Keratinocyte (primary cell): ENCODE measurements around the gene PAQR5. TPM values are rescaled to one million over a fixed set of nuclear protein-coding genes. Genes with fewer than 3 reads are reported as not detected.

Experiments
- DNase-seq: peaks from one replicate; pipeline ENCODE4 v3.0.0-alpha.2; 2011; ENCODE audit warnings: low read depth, missing footprints, low spot score
- FAIRE-seq: peaks from 2 replicates; lab custom pipeline; 2011; peaks lifted over from hg19 to GRCh38; lab: Jason Lieb, UNC
- H2AFZ ChIP-seq: 2 replicates; pipeline ENCODE4 v1.6.0; 2012; ENCODE audit warnings: low read length, control low read depth, inconsistent platforms; ENCODE audit not compliant: control insufficient read depth
- H3K27ac ChIP-seq: 2 replicates; pipeline ENCODE4 v1.5.1; 2011; ENCODE audit warnings: low read length; ENCODE audit not compliant: control insufficient read depth, insufficient read depth
- H3K27me3 ChIP-seq: 3 replicates; pipeline ENCODE4 v1.6.0; 2011; ENCODE audit warnings: low read length; ENCODE audit not compliant: control insufficient read depth, insufficient read depth; ENCODE audit errors: extremely low read depth
- H3K36me3 ChIP-seq, 2 experiments: 2 replicates in 1 of 2; 3 replicates in 1 of 2; pipeline ENCODE4 v1.5.1; 2011; ENCODE audit warnings: low read length in 2 of 2, mild to moderate bottlenecking in 1 of 2; ENCODE audit not compliant: control insufficient read depth in 2 of 2, insufficient read depth in 2 of 2; ENCODE audit errors: extremely low read depth in 1 of 2
- H3K4me1 ChIP-seq: 3 replicates; pipeline ENCODE4 v1.5.1; 2011; ENCODE audit warnings: low read length; ENCODE audit not compliant: control insufficient read depth, insufficient read depth; ENCODE audit errors: extremely low read depth
- H3K4me2 ChIP-seq: 3 replicates; pipeline ENCODE4 v1.6.0; 2011; ENCODE audit warnings: low read depth, low read length; ENCODE audit not compliant: control insufficient read depth, insufficient read depth; ENCODE audit errors: extremely low read depth
- H3K4me3 ChIP-seq, 3 experiments: fragments of 200-600 bp in 1 of 3; sonication (generic) in 1 of 3; 2 replicates in 2 of 3; 3 replicates in 1 of 3; pipeline ENCODE4 v1.5.1; 2011 to 2016; ENCODE audit warnings: low read length in 3 of 3, mild to moderate bottlenecking in 3 of 3, control low read depth in 2 of 3, inconsistent platforms in 1 of 3, low read depth in 1 of 3, mixed read lengths in 1 of 3, mixed run types in 1 of 3, moderate library complexity in 1 of 3; ENCODE audit not compliant: control insufficient read depth in 2 of 3, insufficient read depth in 2 of 3; ENCODE audit errors: extremely low read depth in 1 of 3
- H3K79me2 ChIP-seq: 2 replicates; pipeline ENCODE4 v1.6.0; 2012; ENCODE audit warnings: low read length; ENCODE audit not compliant: control insufficient read depth, insufficient read depth
- H3K9ac ChIP-seq: 3 replicates; pipeline ENCODE4 v1.6.0; 2011; ENCODE audit warnings: low read length; ENCODE audit not compliant: control insufficient read depth, insufficient read depth; ENCODE audit errors: extremely low read depth
- H3K9me1 ChIP-seq: 3 replicates; pipeline ENCODE4 v1.6.0; 2011; ENCODE audit warnings: low read length; ENCODE audit not compliant: control insufficient read depth, insufficient read depth; ENCODE audit errors: extremely low read depth
- H3K9me3 ChIP-seq: 2 replicates; pipeline ENCODE4 v1.5.1; 2012; ENCODE audit warnings: low read depth, low read length; ENCODE audit not compliant: control insufficient read depth
- H4K20me1 ChIP-seq: 3 replicates; pipeline ENCODE4 v1.6.0; 2011; ENCODE audit warnings: low read length; ENCODE audit not compliant: control insufficient read depth, insufficient read depth; ENCODE audit errors: extremely low read depth
- EZH2 ChIP-seq: IDR thresholded peaks from one replicate; pipeline ENCODE4 v1.6.1; 2012; ENCODE audit warnings: inconsistent platforms, mild to moderate bottlenecking, low read length, moderate library complexity
- dilution Hi-C: fragments of 300-500 bp; cut with MboI; formaldehyde crosslinking; loops from one replicate; pipeline ENCODE4 v1.7.0; 2020; ENCODE audit warnings: low sequenced_read_pairs; ENCODE audit not compliant: extremely low pct_ligation_motif_present
- polyA plus RNA-seq, 5 experiments: library from polyadenylated mRNA; depleted of rRNA in 3 of 5; stranded (reverse) in 3 of 5; stranded (forward) in 1 of 5; unstranded in 1 of 5; fragments of >200 nt; gene quantifications; 1 replicate in 1 of 5; 2 replicates in 3 of 5; 3 replicates in 1 of 5; pipeline versions ENCODE4 v1.2.1 to v1.2.3, GENCODE V29; 2011 to 2012; ENCODE audit warnings: missing spikeins in 2 of 5, low read depth in 1 of 5, low replicate concordance in 1 of 5
- TF ChIP-seq, protein P1 (sequence below), 3 experiments: IDR thresholded peaks in 1 of 3; conservative IDR thresholded peaks in 1 of 3; optimal IDR thresholded peaks in 1 of 3; 2 replicates in 2 of 3; 3 replicates in 1 of 3; pipeline versions ENCODE3 to v1.5.1; 2011; ENCODE audit warnings: low read length in 3 of 3, mild to moderate bottlenecking in 3 of 3, moderate library complexity in 2 of 3, control low read depth in 1 of 3, inconsistent platforms in 1 of 3; ENCODE audit not compliant: insufficient read depth in 2 of 3; ENCODE audit errors: extremely low read depth in 1 of 3

PAQR5 gene
- polyA plus RNA-seq, 1 donor (not counting 4 experiments of a cell fraction or from before 2014, with no cell fraction given), result 0.30 TPM

DNA sequence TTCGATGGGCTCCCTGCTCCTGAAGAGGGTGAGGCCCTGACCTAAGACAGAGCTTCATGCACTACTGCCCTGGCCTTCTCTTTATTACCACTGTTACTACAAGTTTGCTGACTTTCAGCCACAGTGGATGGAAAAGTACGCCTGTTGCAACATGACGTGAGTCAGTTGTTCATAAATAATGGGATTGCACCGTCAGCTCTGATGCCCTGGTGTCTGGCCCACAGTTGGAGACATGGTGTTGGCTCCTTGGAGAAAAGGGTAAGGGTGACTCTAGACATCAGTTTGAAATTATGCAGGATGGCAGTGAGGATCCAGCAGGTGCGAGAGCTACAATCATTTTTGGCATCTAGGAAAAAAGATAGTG is 5.5 kb downstream of the PAQR5 start:
- Histone ChIP-seq H3K9me3 (no peaks in the 10 kb centered on the region), H3K4me2 (no peak overlapping the region), H3K27ac (no peak overlapping the region), H4K20me1 (no peaks in the 10 kb centered on the region), H3K4me3 (no peak overlapping the region), H3K36me3 (no peaks in the 10 kb centered on the region), H3K27me3 (peaks cover 27% of the 10 kb centered on the region), H2AFZ (no peak overlapping the region), H3K9me1 (no peaks in the 10 kb centered on the region), H3K9ac (no peak overlapping the region), H3K4me1 (no peaks in the 10 kb centered on the region), H3K79me2 (no peaks in the 10 kb centered on the region)
- no peak for DNase-seq
- dilution Hi-C loops, result no loop called here
- no peak for TF ChIP-seq EZH2
- TF ChIP-seq, protein P1, sequence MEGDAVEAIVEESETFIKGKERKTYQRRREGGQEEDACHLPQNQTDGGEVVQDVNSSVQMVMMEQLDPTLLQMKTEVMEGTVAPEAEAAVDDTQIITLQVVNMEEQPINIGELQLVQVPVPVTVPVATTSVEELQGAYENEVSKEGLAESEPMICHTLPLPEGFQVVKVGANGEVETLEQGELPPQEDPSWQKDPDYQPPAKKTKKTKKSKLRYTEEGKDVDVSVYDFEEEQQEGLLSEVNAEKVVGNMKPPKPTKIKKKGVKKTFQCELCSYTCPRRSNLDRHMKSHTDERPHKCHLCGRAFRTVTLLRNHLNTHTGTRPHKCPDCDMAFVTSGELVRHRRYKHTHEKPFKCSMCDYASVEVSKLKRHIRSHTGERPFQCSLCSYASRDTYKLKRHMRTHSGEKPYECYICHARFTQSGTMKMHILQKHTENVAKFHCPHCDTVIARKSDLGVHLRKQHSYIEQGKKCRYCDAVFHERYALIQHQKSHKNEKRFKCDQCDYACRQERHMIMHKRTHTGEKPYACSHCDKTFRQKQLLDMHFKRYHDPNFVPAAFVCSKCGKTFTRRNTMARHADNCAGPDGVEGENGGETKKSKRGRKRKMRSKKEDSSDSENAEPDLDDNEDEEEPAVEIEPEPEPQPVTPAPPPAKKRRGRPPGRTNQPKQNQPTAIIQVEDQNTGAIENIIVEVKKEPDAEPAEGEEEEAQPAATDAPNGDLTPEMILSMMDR (optimal IDR thresholded peaks at IDR 0.05 in 1 of 3, IDR thresholded peaks at IDR 0.05 in 1 of 3, conservative IDR thresholded peaks at IDR 0.05 in 1 of 3; ENCODE audit: extremely low read depth in 1 of 3, insufficient read depth in 2 of 3, low read length in 3 of 3), result no peak
- peak; percentile 46 for FAIRE-seq

DNA sequence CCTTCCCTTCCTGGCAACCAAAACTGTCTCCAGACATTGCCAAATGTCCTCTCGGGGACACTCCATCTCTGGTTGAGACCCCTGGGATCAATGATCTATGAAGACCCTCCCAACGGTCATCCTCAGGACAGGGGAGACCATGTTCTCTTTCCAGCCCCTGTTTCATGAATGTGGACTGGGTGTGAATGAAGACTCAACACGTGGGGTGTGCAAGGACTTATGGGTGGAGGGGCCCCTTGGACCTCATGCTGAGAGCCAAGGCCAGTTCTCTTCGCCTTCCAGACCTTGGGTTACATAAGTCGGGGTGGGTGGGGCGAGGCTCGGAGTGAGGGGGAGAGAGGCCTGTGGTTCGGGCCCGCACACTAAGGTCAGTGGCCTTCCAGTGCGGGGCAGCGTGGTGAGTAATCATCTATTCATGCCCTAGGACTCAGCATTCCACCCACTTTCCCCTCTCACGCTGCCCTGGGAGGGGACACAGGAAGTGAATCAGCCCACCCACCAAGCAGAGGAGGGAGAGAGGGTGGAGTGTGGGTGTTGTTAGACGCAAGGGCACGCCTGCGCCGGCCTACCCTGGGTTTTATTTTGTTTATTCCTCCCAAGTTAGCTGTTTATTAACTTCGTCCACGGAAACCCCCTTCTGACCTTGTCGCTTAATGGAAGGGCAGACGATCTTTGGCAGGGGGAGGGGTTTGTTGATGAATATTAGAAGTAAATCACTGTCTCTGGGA is 6.7 kb downstream of the PAQR5 start:
- Histone ChIP-seq H3K36me3 (no peaks in the 10 kb centered on the region), H2AFZ (no peak overlapping the region), H3K79me2 (no peaks in the 10 kb centered on the region), H3K27ac (no peak overlapping the region), H3K9ac (no peak overlapping the region), H3K9me1 (no peaks in the 10 kb centered on the region), H4K20me1 (no peaks in the 10 kb centered on the region), H3K9me3 (no peaks in the 10 kb centered on the region), H3K4me1 (no peaks in the 10 kb centered on the region), H3K27me3 (peaks cover 15% of the 10 kb centered on the region), H3K4me2 (no peak overlapping the region), H3K4me3 (no peak overlapping the region)
- DNase-seq, result no peak
- FAIRE-seq, result no peak
- dilution Hi-C loops, result no loop called here
- TF ChIP-seq EZH2, result no peak
- TF ChIP-seq, protein P1 (optimal IDR thresholded peaks at IDR 0.05 in 1 of 3, IDR thresholded peaks at IDR 0.05 in 1 of 3, conservative IDR thresholded peaks at IDR 0.05 in 1 of 3; ENCODE audit: extremely low read depth in 1 of 3, insufficient read depth in 2 of 3, low read length in 3 of 3), result no peak
